Fibroblast of villous mesenchyme (primary cell): ENCODE results near the gene RYR2. TPM values are rescaled to one million over a fixed set of nuclear protein-coding genes. Genes with fewer than 3 reads are reported as not detected.

Experiments used
- DNase-seq: peaks from one replicate; pipeline ENCODE4 v3.0.0-alpha.2; 2010; ENCODE audit warnings: low read depth
- H3K4me3 ChIP-seq: 2 replicates; pipeline ENCODE4 v1.5.1; 2011; ENCODE audit warnings: low read depth, mild to moderate bottlenecking, low read length
- CTCF ChIP-seq: IDR thresholded peaks from 2 replicates; pipeline ENCODE4 v1.5.1; 2012; ENCODE audit warnings: low read depth, mild to moderate bottlenecking, low read length; ENCODE audit not compliant: insufficient read depth
- total RNA-seq: library from RNA; depleted of rRNA; stranded (reverse); fragments of >200 nt; gene quantifications from 2 replicates; pipeline ENCODE4 v1.2.3, GENCODE V29; 2012

The RYR2 gene
- total RNA-seq, 1 donor: not detected

- no peak for TF ChIP-seq CTCF
- H3K4me3 ChIP-seq: no peak overlapping the region
These were observed 698.9 kb downstream of the RYR2 start for GRCh38 chr1:237740846-237741245.

DNA sequence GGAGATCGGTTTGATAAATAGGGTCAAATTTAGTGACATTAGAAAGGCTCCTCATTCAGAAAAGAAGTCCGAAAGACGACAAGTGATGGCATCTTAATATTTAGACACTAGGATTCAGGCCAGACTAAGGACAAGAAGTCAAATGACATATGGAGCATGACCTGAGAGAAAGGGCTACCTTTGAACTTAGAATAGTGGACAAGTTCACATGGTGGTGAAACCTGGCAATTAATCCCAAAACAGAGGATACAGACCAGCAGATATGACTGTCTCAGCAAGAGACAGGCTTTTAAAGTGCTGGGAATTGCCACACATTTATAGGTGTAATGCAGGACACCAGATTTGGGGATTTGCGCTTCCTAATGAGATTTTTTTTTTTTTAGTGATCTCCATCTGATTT, 703.6 kb downstream of the RYR2 start:
- no peak overlapping the region for H3K4me3 ChIP-seq
- TF ChIP-seq CTCF: no peak
- no peak for DNase-seq

More at GRCh38 chr1:237740846-237741245, 698.9 kb downstream of the RYR2 start:
- no peak for DNase-seq

DNA sequence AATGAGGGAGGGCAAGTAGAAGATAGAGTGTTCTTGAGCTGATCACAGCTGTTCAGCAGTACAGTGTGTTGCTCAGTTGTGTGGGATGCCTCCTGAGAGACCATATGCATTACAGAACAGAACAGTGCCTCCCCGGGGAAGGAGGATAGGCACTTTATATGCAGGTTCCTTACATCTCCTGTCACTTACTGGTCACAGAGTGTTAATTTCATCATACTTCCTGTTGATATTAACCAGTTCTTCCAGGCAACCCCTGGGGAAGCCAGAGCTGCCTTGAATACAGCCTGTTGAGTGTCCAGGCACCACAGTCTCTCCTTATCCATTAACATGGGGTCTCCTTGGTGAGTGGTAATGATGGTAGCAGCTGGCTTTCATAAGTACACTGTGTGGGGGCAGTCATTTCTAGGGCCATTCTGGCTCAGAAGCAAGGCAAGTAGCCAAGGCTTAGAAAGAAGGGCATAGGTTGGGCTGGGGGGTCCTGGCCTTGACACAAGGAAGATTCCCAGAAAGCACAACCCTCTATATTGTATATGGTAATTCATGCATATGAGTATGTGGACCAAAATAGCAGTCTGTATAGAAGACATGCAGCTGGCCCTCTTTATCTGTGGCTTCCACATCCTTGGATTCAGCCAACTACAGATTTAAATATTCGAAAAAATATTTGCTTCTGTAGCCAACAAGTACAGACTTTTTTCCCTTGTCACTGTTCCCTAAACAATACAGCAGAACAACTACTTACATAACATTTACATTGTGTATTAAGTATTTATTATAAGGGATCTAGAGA, 706.4 kb downstream of the RYR2 start:
- DNase-seq: no peak
- TF ChIP-seq CTCF: no peak
- no peak overlapping the region for H3K4me3 ChIP-seq

DNA sequence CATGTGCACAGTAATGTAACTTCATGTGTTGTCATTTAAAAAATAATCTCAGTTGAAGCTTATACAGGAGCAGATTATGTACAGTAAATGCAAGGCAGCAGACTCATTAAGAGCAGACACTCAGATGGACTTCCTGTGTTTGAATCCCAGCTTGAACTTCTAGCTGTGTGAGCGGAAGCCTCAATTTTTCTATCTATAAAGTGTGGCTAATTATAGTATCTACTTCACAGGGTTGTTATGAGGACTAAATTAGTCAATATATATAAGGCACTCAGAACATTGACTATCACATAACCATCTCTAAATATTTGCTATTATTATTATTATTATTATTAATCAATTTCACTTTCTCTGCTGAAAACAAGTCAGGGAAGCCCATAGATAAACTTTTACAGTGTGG, 707.1 kb downstream of the RYR2 start:
- no peak overlapping the region for H3K4me3 ChIP-seq
- no peak for DNase-seq
- no peak for TF ChIP-seq CTCF

GRCh38 chr1:237751090-237751489, 709.1 kb downstream of the RYR2 start:
- no peak for TF ChIP-seq CTCF
- H3K4me3 ChIP-seq: no peak overlapping the region
- DNase-seq: no peak

- TF ChIP-seq CTCF: no peak
- no peak for DNase-seq
These were observed 712.6 kb downstream of the RYR2 start for GRCh38 chr1:237754627-237755026.

DNA sequence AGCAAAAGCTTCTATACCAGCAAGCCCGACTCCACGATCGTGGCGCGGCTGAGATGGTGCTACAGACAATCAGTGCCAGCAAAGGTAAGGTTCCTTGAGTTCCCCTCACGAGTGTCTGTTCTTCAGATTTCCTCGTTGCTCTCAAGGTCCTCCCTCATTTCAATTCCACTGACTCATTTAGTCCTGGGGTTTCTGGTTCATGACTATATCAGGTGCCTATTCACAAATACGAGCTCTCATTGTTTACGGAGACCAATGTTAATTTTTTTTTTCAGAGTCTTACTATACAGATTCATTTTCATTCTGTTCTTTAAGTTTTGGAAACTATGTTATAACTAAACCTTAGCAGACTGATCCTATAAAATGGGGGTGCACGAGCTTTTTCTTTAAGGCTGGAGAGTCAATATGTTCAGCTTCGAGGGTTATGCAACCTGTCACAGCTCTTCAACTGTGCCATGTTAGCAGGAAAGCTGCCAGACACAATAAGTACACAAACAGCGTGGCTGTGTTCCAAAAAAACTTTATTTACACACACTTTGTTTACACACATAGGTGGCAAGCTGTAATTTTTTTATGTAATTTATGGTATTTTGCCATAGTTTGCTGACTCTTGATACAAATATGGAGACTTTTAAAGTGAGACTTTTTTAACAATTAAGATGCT, 714.5 kb downstream of the RYR2 start:
- H3K4me3 ChIP-seq: no peak overlapping the region
- no peak for DNase-seq
- TF ChIP-seq CTCF: no peak

More at GRCh38 chr1:237754627-237755026, 712.6 kb downstream of the RYR2 start:
- H3K4me3 ChIP-seq: no peak overlapping the region
